H4 (cell line): ENCODE measurements around the gene TENM4. TPM values are rescaled to one million over a fixed set of nuclear protein-coding genes. Genes with fewer than 3 reads are reported as not detected.
A peak's percentile ranks its signal among the peaks of the same experiment; 100 is the strongest.

Source experiments
- DNase-seq: peaks from one replicate; pipeline ENCODE4 v3.0.0-alpha.2; 2015; ENCODE audit warnings: low spot score
- total RNA-seq: library from RNA; depleted of rRNA; stranded (reverse); fragments of >200 nt; shearing (Covaris generic); gene quantifications from 2 replicates; pipeline ENCODE4 v1.2.3, GENCODE V29; 2014

TENM4 gene
- total RNA-seq, 1 experiment from 2014 or later: 0.31 TPM

DNA sequence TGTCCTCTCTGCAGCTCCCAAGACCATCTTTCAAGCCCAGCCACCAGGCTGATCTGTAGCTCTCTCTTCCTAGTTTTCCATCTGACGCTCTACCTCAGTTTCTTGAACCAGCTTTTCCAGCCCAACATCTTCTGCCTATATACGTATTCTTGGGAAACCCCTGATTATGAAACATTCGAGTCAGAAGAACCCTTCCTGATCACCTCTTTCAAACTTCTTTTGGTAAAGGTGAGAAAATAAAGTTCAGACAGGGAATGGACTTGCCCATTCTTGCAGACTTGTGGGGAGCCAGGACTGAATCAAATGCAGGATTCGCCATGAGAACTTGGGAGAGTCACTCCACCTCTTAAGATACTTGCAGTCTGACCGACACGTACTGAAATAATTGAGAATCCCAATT lies 696.6 kb downstream of the TENM4 start:
- DNase-seq: no peak

DNA sequence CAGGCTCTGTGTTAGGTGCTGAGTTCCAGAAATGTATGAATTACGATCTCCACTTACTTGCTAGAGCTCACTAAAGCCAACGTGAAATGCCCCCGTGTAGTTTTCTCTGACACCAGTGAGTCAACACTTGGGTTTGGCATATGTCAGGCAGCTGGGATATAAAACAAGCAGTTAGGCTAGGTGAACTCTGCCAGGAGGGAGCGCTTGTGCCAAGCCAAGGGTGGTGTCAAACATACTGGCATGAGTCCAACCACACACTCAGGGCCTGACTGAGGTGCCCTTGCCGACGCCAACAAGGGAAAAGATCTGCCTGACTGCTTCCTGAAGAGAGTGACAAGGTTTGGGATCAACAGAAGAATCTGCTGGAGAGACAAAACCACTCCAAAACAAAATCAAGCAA lies 698.4 kb downstream of the TENM4 start:
- DNase-seq: peak; percentile 11

- DNase-seq: no peak
Measured at GRCh38 chr11:78741741-78742140, 699.1 kb downstream of the TENM4 start.

GRCh38 chr11:78740199-78741071 lies 700.4 kb downstream of the TENM4 start:
- DNase-seq: no peak

DNA sequence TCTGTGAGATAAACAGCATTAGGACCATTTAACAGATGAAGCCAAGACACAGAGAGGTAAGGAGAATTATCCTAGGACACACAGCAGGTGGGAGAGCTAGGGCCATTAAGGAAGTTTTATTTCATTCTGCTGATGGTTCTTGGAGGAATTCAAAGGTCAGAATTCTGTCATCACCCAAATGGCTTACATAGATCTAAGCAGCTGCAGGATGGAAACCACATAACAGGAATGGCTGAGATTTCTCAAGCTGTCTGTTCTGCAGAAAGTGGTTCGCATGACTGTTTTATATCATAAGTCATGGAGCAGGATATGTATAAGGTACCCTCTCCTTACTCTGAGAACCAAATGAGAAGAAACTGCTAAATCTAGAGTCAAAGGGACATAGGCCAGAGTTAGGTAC lies 702.9 kb downstream of the TENM4 start:
- DNase-seq: no peak

DNA sequence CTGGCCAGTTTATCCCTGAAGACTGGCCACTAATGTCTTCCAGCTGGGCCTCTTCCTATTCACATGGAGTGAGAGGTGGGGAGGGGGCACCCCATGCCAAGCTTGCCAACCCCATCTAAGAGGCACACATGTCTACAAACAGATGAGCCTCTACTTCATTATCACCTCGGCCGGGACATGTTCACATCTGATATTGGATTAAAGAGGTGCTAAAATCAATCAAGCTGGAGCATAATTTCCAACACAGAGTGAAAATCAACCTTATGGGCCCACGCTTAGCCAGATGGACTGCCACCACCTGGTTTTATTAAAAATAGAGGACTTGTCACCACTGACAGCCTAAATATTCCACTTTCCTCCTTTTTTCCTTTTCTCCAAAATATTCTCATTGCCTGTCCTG lies 703.5 kb downstream of the TENM4 start:
- DNase-seq: no peak

- DNase-seq: no peak
Measured at GRCh38 chr11:78735711-78736110, 705.1 kb downstream of the TENM4 start.

GRCh38 chr11:78733031-78733430 lies 707.8 kb downstream of the TENM4 start:
- no peak for DNase-seq

GRCh38 chr11:78732246-78732645 lies 708.6 kb downstream of the TENM4 start:
- no peak for DNase-seq

DNA sequence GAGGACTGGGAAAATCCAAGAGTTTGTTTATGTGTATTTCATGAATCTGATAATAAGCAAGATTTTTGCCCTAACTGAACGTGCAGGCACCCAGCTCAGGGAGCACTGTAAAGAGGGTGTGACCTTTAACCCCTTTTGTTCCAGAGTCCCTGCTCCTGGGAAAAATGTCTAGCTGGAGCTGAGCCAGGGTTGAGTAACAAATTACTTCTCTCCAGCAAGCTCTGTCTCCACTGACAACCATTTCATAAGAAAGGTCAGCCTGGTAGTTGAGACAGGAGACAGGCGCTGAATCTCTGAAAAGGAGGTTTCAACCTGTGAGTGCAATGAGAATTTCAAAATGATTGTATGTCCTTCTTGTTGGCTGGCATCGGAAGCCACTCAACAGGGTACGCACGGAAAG lies 709.8 kb downstream of the TENM4 start:
- no peak for DNase-seq

DNA sequence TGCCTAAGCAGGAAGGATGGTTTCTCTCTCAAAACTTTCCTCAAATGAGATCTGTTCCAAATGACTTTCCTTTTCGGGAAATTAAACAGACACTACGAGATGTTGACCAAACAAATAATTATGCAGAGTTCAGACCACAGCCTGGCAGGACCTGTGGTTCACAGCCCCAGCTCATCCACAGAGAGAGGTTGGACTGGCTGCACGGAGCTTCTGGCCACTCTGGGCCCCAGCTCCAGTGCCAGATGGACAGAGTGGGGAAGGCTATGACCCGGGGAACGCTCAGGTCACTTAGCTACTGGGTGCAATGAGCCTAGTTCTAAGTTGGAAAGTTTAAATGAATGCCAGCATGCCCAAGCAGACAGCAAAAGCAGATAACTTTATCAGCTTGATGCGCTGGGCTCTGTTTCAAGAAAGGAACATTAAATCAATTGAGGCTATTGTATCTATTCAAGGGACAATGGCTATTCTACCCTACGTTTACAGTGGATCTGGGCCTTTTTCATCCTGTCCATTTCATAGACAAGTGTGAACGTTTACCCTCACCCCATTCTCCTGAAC lies 710.5 kb downstream of the TENM4 start:
- DNase-seq: no peak

DNA sequence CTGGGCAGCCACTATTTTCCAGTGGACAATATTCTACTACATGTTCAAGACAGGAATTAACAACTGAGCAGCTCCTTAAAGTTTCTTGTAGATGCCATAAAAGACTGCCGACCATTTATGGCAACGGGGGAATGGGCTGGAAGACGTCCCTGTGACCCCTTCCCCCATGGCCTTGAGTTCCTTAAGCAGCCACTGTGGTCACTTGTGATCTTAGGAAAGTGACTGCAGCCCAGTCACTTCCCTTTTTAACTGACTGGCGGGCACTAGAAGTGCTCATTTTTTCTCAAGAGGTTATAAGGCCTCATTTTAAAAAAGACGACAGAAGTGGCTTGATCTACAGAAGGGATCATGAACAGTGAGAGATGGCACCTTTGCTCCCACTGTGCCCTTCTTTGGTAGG lies 713.0 kb downstream of the TENM4 start:
- no peak for DNase-seq

DNA sequence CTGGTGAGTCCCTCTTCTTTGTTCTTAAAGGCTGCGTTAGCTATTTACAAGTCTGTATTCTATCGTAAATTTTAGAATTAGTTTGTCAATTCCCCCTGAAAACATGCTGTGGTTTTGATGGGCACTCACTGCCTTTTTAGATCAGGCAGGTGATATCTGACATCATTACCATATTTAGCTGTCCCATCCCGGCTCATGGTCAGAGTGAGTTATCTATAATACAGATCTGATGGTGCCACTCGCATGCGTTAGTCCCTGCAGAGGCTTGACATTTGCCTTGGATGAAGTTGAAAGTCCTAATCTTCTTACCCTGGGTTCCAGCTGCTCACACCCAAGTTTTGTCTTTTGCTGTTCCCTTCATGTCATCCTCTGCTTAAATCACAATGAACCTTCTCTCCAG lies 715.6 kb downstream of the TENM4 start:
- no peak for DNase-seq

DNA sequence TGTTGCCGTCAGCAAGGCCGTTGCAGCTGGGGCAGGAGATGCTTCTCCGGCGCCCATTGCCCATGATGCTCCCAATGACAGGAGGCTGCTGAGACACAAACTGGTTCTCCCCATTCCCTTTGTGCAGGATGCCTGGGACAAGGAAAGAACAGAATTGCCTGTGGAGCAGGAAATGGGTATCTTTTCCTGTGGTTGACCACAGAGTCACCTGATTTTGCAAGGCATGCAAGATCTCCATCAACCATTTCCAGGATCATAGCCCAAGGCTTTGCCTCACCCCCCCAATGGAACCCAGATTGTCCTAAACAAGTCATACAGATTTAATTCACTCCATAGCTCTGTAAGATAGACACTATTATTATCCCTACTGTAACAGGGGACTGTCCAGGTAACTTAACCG lies 718.0 kb downstream of the TENM4 start:
- DNase-seq: peak; percentile 14

- no peak for DNase-seq
Measured at GRCh38 chr11:78720281-78720989, 720.4 kb downstream of the TENM4 start.

GRCh38 chr11:78717041-78717440 lies 723.8 kb downstream of the TENM4 start:
- no peak for DNase-seq

- DNase-seq: peak; percentile 76
Measured at GRCh38 chr11:78715639-78716311, 725.1 kb downstream of the TENM4 start.

GRCh38 chr11:78714539-78714938 lies 726.3 kb downstream of the TENM4 start:
- no peak for DNase-seq

DNA sequence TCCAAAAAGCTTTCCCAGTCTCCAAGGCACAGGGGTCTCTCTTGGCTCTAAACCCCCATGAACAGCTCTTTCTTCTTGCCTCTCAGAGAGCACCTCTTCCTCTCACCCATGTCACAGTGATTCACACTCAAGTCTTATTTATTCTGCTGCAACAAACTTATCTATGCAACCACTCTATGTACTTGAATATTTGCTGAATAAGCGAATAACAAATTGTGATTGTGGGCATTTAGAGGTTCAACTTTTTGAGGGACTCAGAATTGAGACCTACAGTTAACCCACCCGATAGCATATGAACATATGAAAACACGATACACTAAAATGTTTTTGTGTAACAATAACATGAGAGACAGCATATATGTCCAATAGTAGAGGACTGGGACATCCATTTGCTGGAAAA lies 729.1 kb downstream of the TENM4 start:
- no peak for DNase-seq

DNA sequence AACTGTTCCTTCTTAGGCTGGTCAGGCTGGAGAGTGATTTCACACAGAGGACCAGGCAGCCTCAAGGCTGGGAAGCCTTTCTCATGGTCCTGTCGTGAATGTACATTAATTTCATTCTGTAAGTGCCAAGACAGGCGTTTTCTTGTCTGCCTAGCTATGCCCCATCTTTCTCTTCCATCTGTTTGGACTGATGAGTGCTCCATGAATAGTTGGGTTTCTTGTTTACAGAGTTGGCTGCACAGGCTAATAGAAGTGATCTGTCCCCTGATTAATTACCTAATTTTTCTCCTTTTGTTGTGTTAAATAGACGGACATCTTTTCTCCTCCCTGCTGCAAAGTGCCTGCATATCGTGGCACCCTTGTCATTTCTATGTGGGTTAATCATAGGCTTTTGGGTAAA lies 730.4 kb downstream of the TENM4 start:
- no peak for DNase-seq

- DNase-seq: no peak
Measured at GRCh38 chr11:78708388-78708787, 732.4 kb downstream of the TENM4 start.

DNA sequence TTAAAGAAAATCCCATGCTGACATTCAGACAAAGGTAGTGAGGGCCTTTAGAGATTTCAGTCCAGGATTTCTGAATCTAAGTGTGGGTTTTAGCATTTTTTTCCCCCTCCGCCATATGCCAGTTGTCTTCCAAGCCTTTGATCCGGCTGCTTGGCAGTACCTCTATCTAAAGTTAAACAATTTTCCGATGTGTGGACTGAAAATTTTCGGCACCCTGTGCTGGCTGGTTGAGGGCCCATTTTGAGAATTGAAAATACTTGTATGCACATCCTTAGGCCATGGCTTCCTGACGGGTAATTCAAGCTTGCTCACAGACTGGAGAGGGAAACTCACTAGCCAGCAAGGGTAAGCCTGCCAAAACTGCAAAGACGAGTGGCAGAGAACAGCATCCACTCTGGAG lies 734.3 kb downstream of the TENM4 start:
- no peak for DNase-seq
